Esophagus mucosa (tissue), 1 donor: ENCODE measurements around the gene MET. TPM values are rescaled to one million over a fixed set of nuclear protein-coding genes. Genes with fewer than 3 reads are reported as not detected.
"Not testable (repeated sequence)": the region's sequence is repeated elsewhere in the genome, so short reads cannot be mapped to it uniquely, and the experiment has no call there.

ENCODE experiments used
- ATAC-seq: fragments of 200-7000 bp; cut with Tn5 transposase; one replicate; pipeline ENCODE4 v1.9.1; 2020
- total RNA-seq: library from RNA; stranded (reverse); gene quantifications from one replicate; pipeline ENCODE4 v1.2.4, GENCODE V29; 2023
- donor health status: DM: yes; HTN: yes; CAD: no.

The MET gene
- total RNA-seq, 1 donor from 2014 or later = 10.4 TPM

- ATAC-seq = no peak
Measured at GRCh38 chr7:116811768-116812167, 139.8 kb downstream of the MET start.

- ATAC-seq = no peak
Measured at GRCh38 chr7:116812860-116813259, 140.9 kb downstream of the MET start.

GRCh38 chr7:116813371-116813770 lies 141.4 kb downstream of the MET start:
- ATAC-seq = not testable (repeated sequence)

GRCh38 chr7:116815041-116815440 lies 143.0 kb downstream of the MET start:
- no peak for ATAC-seq

- ATAC-seq = no peak
Measured at GRCh38 chr7:116820149-116820548, 148.2 kb downstream of the MET start.

- not testable (repeated sequence) for ATAC-seq
Measured at GRCh38 chr7:116821647-116822046, 149.7 kb downstream of the MET start.

GRCh38 chr7:116824449-116824848 lies 152.5 kb downstream of the MET start:
- ATAC-seq = no peak

GRCh38 chr7:116828281-116828680 lies 156.3 kb downstream of the MET start:
- no peak for ATAC-seq

GRCh38 chr7:116829041-116829440 lies 157.0 kb downstream of the MET start:
- no peak for ATAC-seq

GRCh38 chr7:116829493-116829892 lies 157.5 kb downstream of the MET start:
- peak; percentile 42 for ATAC-seq

GRCh38 chr7:116832692-116833091 lies 160.7 kb downstream of the MET start:
- ATAC-seq = no peak

- ATAC-seq = peak; percentile 90
Measured at GRCh38 chr7:116834815-116835504, 163.0 kb downstream of the MET start.

GRCh38 chr7:116836048-116836447 lies 164.1 kb downstream of the MET start:
- no peak for ATAC-seq

GRCh38 chr7:116836911-116837310 lies 164.9 kb downstream of the MET start:
- ATAC-seq = peak; percentile 66

GRCh38 chr7:116837586-116837985 lies 165.6 kb downstream of the MET start:
- no peak for ATAC-seq

GRCh38 chr7:116840256-116840655 lies 168.3 kb downstream of the MET start:
- ATAC-seq = no peak

- ATAC-seq = no peak
Measured at GRCh38 chr7:116842371-116842770, 170.4 kb downstream of the MET start.

GRCh38 chr7:116843378-116843777 lies 171.4 kb downstream of the MET start:
- ATAC-seq = no peak

Other genes starting within 250 kb of the MET start
- gene CAV2, start 172.5 kb upstream of the MET start, total RNA-seq = 50.2 TPM
- gene CAV1, start 147.2 kb upstream of the MET start, total RNA-seq = 40.6 TPM
- 115 TPM for gene CAPZA2, start 190.4 kb downstream of the MET start, total RNA-seq